Progenitor cell of endocrine pancreas (in vitro differentiated cells): ENCODE results near the gene CHRNE. TPM values are rescaled to one million over a fixed set of nuclear protein-coding genes. Genes with fewer than 3 reads are reported as not detected.

ENCODE experiments used
- DNase-seq: peaks from one replicate; pipeline ENCODE4 v3.0.0; 2021; ENCODE audit warnings: low spot score; ENCODE audit not compliant: unreplicated experiment
- H3K27ac Mint-ChIP-seq: 2 replicates; pipeline ENCODE4 v1.8.0; 2021; ENCODE audit warnings: mild to moderate bottlenecking, moderate library complexity, mixed read lengths
- H3K27me3 Mint-ChIP-seq: 2 replicates; pipeline ENCODE4 v1.8.0; 2021; ENCODE audit warnings: mixed read lengths
- H3K36me3 Mint-ChIP-seq: 2 replicates; pipeline ENCODE4 v1.8.0; 2022; ENCODE audit warnings: mixed read lengths; ENCODE audit not compliant: insufficient read depth
- H3K4me1 Mint-ChIP-seq: 2 replicates; pipeline ENCODE4 v1.8.0; 2021; ENCODE audit warnings: low read depth, mixed read lengths
- H3K4me3 Mint-ChIP-seq: 2 replicates; pipeline ENCODE4 v1.8.0; 2021; ENCODE audit warnings: low read depth, mild to moderate bottlenecking, moderate library complexity, mixed read lengths
- H3K9me3 Mint-ChIP-seq: 2 replicates; pipeline ENCODE4 v1.8.0; 2021; ENCODE audit warnings: low read depth, mixed read lengths
- CTCF ChIP-seq: fragments of 200-600 bp; sonication (generic); IDR thresholded peaks from one replicate; pipeline ENCODE4 v1.5.0; 2021; ENCODE audit warnings: antibody characterized with exemption, mild to moderate bottlenecking; ENCODE audit not compliant: unreplicated experiment
- total RNA-seq: library from RNA; stranded (reverse); gene quantifications from 2 replicates; pipeline ENCODE4 v1.2.1, GENCODE V29; 2021

Gene CHRNE
- total RNA-seq, 1 donor from 2014 or later = 0.36 TPM

- no peak for DNase-seq
- Mint-ChIP-seq H3K4me3 (no peak overlapping the region), H3K27ac (peak overlapping the region; percentile 40), H3K9me3 (no peaks in the 10 kb centered on the region), H3K36me3 (peaks cover 10% of the 10 kb centered on the region), H3K4me1 (peaks cover 17% of the 10 kb centered on the region), H3K27me3 (no peaks in the 10 kb centered on the region)
- no peak for TF ChIP-seq CTCF
These were observed 46.0 kb downstream of the CHRNE start for GRCh38 chr17:4856937-4857314.

DNA sequence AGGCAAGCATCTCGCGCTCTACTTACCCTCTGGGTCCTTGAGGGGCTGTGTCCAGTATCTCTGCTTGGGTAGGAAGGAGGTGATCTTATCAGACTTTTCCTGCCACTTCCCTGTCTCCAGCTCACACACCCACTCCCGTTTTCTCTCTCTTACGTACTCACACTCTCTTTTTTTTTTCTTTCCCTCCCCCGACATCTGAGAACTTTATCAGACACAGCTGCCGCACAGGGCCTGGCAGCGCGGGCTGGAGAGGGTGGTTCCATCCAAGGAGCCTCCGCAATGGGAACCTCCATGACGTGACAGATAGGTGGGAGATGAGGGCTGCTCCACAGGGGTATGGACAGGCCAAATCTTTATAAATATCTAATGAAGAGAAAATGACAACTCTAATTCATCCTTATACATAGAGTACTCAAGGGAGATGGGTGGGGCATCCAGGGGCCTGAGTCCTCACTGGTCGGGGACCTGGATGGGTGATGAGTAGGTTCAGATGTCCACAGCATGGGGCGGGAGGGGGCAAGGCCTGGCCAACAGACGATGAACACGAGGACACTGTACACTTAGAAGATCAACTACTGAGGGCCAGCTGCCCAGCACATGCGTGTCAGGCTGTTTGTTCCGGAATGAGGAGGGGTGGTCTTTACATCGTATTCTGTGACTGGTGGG, 46.5 kb downstream of the CHRNE start:
- DNase-seq = no peak
- H3K4me1 Mint-ChIP-seq = peaks cover 17% of the 10 kb centered on the region
- no peak overlapping the region for H3K4me3 Mint-ChIP-seq
- no peak overlapping the region for H3K27ac Mint-ChIP-seq
- no peak for TF ChIP-seq CTCF
- H3K9me3 Mint-ChIP-seq = no peaks in the 10 kb centered on the region
- no peaks in the 10 kb centered on the region for H3K27me3 Mint-ChIP-seq
- peaks cover 9% of the 10 kb centered on the region for H3K36me3 Mint-ChIP-seq

DNA sequence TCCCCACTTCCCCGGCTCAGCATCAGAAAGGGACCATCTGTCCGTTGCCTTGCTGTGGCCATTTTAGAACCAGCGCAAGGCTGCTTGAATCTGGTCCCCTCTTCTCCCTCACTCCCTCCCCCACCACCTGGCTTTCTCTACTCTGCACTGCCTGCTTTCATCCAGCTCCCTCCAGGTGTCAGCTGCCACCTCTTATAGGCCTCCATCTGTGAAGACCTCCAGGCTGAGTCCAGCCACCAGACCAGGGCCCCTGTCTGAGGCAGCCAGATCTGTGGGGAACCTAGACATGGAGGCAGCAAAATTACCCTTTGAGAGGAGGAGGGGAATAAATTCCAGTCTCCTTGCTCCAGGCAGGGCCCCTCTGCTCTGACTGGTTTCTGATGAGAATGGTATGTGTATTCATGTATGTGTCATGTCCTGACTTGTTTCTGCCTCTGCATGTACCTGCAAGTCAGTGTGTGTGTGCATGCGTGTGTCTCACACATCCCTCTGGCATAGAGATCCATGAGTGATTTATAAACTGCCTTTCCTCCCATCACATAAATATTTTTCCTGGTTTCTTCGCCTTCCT, 48.7 kb downstream of the CHRNE start:
- no peak for DNase-seq
- H3K27me3 Mint-ChIP-seq = no peaks in the 10 kb centered on the region
- no peak overlapping the region for H3K4me3 Mint-ChIP-seq
- H3K36me3 Mint-ChIP-seq = peaks cover 4% of the 10 kb centered on the region
- no peak for TF ChIP-seq CTCF
- peak overlapping the region; percentile 63 for H3K27ac Mint-ChIP-seq
- peaks cover 20% of the 10 kb centered on the region for H3K4me1 Mint-ChIP-seq
- H3K9me3 Mint-ChIP-seq = no peaks in the 10 kb centered on the region

DNA sequence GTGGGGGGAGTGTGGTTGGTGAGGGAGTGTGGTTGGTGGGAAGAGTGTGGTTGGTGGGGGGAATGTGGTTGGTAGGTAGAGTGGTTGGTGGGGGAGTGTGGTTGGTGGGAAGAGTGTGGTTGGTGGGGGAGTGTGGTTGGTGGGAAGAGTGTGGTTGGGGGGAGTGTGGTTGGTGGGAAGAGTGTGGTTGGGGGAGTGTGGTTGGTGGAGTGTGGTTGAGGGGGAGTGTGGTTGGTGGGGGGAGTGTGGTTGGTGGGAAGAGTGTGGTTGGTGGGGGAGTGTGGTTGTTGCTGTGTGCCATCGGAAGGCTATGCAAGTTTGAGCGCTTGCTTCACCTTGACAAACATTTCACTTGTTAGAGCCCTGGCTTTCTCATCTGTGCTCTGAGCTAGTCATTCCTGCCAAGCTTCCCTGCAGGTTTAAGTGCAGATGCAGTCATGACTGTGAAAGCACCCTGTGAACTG, 49.7 kb downstream of the CHRNE start:
- Mint-ChIP-seq H3K4me1 (peaks cover 24% of the 10 kb centered on the region), H3K4me3 (no peak overlapping the region), H3K36me3 (peaks cover 3% of the 10 kb centered on the region), H3K27me3 (no peaks in the 10 kb centered on the region), H3K27ac (no peak overlapping the region), H3K9me3 (no peaks in the 10 kb centered on the region)
- TF ChIP-seq CTCF = no peak
- DNase-seq = no peak

GRCh38 chr17:4852567-4853207, 50.2 kb downstream of the CHRNE start:
- H3K4me1 Mint-ChIP-seq = peaks cover 23% of the 10 kb centered on the region
- no peaks in the 10 kb centered on the region for H3K9me3 Mint-ChIP-seq
- no peak for TF ChIP-seq CTCF
- DNase-seq = no peak
- H3K27me3 Mint-ChIP-seq = no peaks in the 10 kb centered on the region
- peak overlapping the region; percentile 22 for H3K27ac Mint-ChIP-seq
- peaks cover 3% of the 10 kb centered on the region for H3K36me3 Mint-ChIP-seq
- no peak overlapping the region for H3K4me3 Mint-ChIP-seq
